ENCODE data around the gene CALB2.
A peak's percentile ranks its signal among the peaks of the same experiment; 100 is the strongest.

Gene CALB2

DNA sequence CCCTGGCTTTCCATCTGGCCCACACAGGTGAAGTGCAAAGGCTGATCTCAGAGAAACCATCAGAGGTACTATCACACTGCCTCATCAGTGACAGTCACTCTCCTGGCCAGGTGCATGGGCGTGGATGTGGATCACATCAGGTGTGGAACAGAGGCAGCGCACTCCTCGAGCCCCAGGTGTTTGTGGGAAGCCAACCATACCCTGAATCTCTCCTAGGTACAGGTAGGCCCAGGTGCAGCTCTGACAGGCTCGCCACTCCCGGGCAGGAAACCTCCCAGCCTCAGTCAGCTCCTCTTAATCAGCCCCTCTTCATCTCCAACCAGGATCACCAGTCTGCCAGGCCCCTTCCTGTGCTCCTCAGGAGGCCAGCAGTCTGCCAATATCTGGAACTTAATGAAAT is 51.6 kb downstream of the CALB2 start:
- TF ChIP-seq, protein P1, sequence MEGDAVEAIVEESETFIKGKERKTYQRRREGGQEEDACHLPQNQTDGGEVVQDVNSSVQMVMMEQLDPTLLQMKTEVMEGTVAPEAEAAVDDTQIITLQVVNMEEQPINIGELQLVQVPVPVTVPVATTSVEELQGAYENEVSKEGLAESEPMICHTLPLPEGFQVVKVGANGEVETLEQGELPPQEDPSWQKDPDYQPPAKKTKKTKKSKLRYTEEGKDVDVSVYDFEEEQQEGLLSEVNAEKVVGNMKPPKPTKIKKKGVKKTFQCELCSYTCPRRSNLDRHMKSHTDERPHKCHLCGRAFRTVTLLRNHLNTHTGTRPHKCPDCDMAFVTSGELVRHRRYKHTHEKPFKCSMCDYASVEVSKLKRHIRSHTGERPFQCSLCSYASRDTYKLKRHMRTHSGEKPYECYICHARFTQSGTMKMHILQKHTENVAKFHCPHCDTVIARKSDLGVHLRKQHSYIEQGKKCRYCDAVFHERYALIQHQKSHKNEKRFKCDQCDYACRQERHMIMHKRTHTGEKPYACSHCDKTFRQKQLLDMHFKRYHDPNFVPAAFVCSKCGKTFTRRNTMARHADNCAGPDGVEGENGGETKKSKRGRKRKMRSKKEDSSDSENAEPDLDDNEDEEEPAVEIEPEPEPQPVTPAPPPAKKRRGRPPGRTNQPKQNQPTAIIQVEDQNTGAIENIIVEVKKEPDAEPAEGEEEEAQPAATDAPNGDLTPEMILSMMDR (IDR thresholded peaks at IDR 0.05), result no peak
- H3K9me3 ChIP-seq, result no peaks in the 10 kb centered on the region
- no peak overlapping the region for H3K27ac ChIP-seq
- no peak overlapping the region for H3K4me3 ChIP-seq (ENCODE audit: low read depth in 1 of 2, low read length in 1 of 2)
- peaks cover 53% of the 10 kb centered on the region for H3K27me3 ChIP-seq
- H3K4me1 ChIP-seq (ENCODE audit: control insufficient read depth in 1 of 2, insufficient read depth in 1 of 2, low read depth in 1 of 2, low read length in 1 of 2), result no peaks in the 10 kb centered on the region
- no peaks in the 10 kb centered on the region for H3K36me3 ChIP-seq

DNA sequence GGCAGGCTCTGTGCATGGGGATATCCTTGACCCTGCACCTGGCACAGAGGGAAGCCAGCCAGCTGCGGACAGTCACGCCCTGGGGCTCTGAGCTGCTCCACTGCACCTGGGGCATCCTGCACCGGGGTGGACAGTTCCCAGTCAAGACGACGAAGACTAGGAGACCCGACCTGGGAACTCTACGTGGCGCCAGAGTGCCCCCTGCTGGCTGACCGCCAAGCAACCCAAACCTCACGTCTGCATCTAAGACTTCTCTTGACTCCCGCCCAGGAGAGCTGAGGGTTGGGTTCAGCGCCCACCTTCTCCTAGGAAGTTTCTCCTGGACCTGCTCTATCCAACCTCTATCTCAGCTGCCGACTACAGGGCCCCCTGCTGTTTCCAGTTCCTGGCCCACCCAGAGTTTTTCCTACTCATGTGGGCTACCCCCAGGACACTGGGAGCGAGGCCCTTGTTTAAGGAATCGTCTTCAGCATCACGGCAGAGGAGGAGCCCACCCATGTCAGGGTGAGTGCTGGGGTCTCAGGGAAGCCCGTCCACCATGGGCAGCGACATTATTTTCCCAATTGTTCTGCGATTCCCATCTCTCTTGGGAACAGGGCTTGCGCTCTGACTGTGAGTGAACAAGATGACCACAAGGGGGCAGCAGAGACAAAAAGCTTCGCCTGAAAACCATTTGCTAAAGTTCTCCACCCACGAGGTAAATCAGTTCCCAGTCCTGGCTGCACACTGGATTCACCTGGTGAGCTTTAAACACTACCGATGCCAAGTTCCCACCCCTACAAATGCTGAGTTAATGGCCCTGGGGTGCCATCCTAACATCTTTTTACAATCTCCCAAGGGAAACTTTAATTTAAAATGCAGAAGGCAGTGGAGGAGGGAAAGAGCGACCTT is 54.0 kb downstream of the CALB2 start:
- Histone ChIP-seq H3K27ac (no peak overlapping the region), H3K27me3 (peaks cover 63% of the 10 kb centered on the region), H3K4me1 (ENCODE audit: control insufficient read depth in 1 of 2, insufficient read depth in 1 of 2, low read depth in 1 of 2, low read length in 1 of 2) (no peaks in the 10 kb centered on the region), H3K4me3 (ENCODE audit: low read depth in 1 of 2, low read length in 1 of 2) (no peak overlapping the region), H3K36me3 (no peaks in the 10 kb centered on the region), H3K9me3 (no peaks in the 10 kb centered on the region)
- TF ChIP-seq, protein P1 (IDR thresholded peaks at IDR 0.05), result peak; percentile 66

DNA sequence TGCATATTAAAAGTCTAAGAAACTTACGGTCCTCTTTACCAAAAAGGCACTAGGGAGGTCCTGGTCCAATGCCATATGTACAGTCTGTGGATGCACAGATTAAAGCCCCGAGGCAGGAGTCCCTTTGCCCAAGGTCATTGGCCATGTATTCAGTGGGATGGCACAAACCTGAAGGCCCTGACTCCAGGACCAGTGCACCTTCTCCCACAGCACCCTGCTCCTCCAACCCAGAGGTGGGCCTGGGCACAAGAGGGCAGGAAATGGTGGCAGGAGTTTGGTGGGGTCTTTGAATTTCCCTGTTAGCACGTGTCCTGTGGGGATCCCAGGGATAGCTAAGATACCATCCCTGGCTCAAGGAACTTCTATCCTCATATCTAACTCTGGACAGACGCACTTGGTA is 54.8 kb downstream of the CALB2 start:
- Histone ChIP-seq H3K4me1 (ENCODE audit: control insufficient read depth in 1 of 2, insufficient read depth in 1 of 2, low read depth in 1 of 2, low read length in 1 of 2) (no peaks in the 10 kb centered on the region), H3K27me3 (peaks cover 60% of the 10 kb centered on the region), H3K36me3 (no peaks in the 10 kb centered on the region), H3K4me3 (ENCODE audit: low read depth in 1 of 2, low read length in 1 of 2) (no peak overlapping the region), H3K9me3 (no peaks in the 10 kb centered on the region), H3K27ac (no peak overlapping the region)
- TF ChIP-seq, protein P1 (IDR thresholded peaks at IDR 0.05), result no peak

DNA sequence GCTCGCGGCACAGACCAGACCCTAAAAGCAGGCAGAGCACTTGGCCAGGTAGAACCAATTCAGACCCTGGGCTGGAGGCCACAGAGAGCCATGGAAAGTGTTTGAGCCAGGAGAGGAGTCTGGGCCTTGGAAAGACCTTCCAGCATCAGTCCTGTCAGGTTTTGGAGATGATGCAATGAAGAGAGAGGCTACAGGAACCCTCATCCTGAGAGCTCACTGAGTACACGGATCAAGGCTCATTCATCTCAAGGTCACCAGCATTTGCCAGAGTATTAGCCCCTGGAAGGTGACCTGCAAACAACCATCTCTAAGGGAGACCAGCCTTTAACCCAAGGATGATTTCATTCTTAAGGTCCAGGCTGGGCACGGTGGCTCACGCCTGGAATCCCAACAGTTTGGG is 55.5 kb downstream of the CALB2 start:
- Histone ChIP-seq H3K4me3 (ENCODE audit: low read depth in 1 of 2, low read length in 1 of 2) (no peak overlapping the region), H3K36me3 (no peaks in the 10 kb centered on the region), H3K4me1 (ENCODE audit: control insufficient read depth in 1 of 2, insufficient read depth in 1 of 2, low read depth in 1 of 2, low read length in 1 of 2) (no peaks in the 10 kb centered on the region), H3K9me3 (no peaks in the 10 kb centered on the region), H3K27me3 (peaks cover 53% of the 10 kb centered on the region), H3K27ac (no peak overlapping the region)
- TF ChIP-seq, protein P1 (IDR thresholded peaks at IDR 0.05), result no peak

DNA sequence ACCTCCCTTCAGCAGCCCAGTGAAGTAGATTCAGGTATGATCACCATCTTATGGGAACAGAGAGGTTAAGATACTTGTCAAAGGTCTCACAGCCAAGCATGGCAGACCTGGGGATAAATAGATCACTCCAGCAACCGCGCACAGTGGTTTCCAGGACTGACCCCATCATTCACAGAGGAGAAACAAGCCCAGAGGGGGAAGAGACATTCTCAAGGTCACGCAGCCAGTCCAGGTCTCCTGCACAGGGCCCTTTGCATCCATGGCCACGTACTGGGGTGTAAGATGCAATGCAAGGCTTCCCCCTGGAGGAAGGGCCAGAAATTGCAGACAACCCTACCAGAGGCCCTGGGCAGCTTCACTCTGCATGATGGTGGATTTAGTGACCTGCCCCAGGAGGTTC is 63.4 kb downstream of the CALB2 start:
- peaks cover 55% of the 10 kb centered on the region for H3K27me3 ChIP-seq
- H3K9me3 ChIP-seq, result no peaks in the 10 kb centered on the region

More for the DNA sequence above, 63.4 kb downstream of the CALB2 start:
- TF ChIP-seq, protein P1 (IDR thresholded peaks at IDR 0.05), result no peak
- Histone ChIP-seq H3K4me1 (ENCODE audit: control insufficient read depth in 1 of 2, insufficient read depth in 1 of 2, low read depth in 1 of 2, low read length in 1 of 2) (no peaks in the 10 kb centered on the region), H3K36me3 (no peaks in the 10 kb centered on the region), H3K27ac (no peak overlapping the region), H3K4me3 (ENCODE audit: low read depth in 1 of 2, low read length in 1 of 2) (no peak overlapping the region)
